DMS53 treated with DMSO at 0.1 percent for 48 hours (cell line): ENCODE measurements around the gene RBFOX2.
"Not testable (repeated sequence)": the region's sequence is repeated elsewhere in the genome, so short reads cannot be mapped to it uniquely, and the experiment has no call there.

Experiments
- DNase-seq: peaks from one replicate; lab custom pipeline; 2025; ENCODE audit not compliant: unreplicated experiment; lab: John Stamatoyannopoulos, UW

RBFOX2 gene, protein sequence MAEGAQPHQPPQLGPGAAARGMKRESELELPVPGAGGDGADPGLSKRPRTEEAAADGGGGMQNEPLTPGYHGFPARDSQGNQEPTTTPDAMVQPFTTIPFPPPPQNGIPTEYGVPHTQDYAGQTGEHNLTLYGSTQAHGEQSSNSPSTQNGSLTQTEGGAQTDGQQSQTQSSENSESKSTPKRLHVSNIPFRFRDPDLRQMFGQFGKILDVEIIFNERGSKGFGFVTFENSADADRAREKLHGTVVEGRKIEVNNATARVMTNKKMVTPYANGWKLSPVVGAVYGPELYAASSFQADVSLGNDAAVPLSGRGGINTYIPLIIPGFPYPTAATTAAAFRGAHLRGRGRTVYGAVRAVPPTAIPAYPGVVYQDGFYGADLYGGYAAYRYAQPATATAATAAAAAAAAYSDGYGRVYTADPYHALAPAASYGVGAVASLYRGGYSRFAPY

GRCh38 chr22:36028646-36029405, at the start of gene RBFOX2:
RBFOX2 (minus strand) TSS chr22:36028824; CDS start chr22:36028425, 399 bp downstream.
- DNase-seq = peak; percentile 43

DNA sequence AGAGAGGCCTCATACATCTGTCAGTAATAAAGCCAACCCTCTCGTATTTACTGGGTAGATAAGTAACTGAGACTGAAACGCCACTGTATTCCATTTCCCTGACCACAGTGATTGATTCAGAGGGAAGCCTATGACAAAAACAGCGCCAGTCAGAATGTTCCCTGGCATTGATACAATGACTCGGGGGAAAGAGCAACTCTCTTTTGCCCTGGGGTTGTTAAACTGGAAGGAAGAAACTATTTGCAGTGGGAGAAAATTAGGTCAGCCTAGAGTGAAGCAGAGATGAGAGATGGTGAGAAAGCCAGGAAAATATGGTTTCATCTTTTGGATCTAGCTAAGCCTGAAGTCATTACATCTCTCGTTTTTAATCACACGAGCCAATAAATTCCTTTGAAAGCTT, 48.6 kb upstream of the RBFOX2 start:
- no peak for DNase-seq

- DNase-seq = no peak
Measured at GRCh38 chr22:36075724-36076123, 47.1 kb upstream of the RBFOX2 start.

GRCh38 chr22:36075230-36075629, 46.6 kb upstream of the RBFOX2 start:
- DNase-seq = no peak

GRCh38 chr22:36073476-36073875, 44.9 kb upstream of the RBFOX2 start:
- DNase-seq = no peak

DNA sequence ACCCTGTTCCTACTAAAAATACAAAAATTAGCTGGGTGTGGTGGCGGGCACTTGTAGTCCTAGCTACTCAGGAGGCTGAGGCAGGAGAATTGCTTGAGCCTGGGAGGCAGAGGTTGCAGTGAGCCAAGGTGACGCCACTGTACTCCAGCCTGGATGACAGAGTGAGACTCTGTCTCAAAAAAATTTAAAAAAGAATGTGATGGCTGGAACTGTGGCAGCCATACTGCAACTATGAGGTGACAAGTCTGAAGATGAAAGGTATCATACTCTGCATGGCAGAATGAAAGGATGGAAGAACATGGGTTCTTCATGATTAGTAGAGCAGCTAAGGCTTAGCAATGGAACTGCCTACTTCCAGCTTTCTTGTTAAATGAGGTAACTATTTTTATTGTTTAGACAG, 42.0 kb upstream of the RBFOX2 start:
- not testable (repeated sequence) for DNase-seq

GRCh38 chr22:36069368-36069767, 40.7 kb upstream of the RBFOX2 start:
- no peak for DNase-seq

DNA sequence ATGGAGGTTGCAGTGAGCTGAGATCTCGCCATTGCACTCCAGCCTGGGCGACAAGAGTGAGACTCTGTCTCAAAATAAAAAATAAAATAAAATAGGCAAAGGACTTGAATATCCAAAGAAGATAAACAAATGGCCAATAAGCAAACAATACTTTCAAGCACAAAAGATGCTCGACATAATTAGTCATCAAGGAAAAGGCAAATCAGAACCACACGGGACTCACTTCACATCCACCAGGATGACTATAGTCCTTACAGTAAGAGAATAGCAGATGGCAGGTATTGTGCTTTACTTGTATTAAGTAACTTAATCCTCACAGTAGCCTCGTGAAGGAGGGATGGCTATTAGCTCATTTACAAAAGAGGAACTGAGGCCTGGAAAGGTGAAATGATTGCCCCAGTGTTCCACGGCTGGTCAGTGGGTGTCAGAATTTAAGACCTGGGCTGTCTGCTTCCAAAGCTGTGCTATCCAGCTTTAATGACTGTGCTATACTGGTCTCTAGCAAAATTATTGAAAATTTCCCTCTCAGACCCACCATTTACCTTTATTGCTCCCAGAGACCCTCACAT, 40.2 kb upstream of the RBFOX2 start:
- DNase-seq = no peak

DNA sequence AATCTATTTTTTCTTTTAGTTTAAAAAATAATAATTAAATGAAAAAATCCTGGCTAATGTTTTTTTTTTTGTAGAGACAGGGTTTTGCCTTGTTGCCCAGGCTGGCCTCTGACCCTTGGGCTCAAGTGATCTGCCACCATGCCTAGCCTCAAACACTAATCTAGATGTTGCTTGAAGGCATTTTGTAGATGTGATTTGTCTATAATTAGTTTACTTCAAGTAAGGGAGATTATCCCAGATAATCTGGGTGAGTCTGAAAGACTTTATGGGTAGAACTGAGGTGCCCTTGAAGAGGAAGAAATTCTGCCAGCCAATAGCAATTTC, 38.6 kb upstream of the RBFOX2 start:
- no peak for DNase-seq

GRCh38 chr22:36065775-36066544, 37.3 kb upstream of the RBFOX2 start:
- DNase-seq = peak; percentile 63

DNA sequence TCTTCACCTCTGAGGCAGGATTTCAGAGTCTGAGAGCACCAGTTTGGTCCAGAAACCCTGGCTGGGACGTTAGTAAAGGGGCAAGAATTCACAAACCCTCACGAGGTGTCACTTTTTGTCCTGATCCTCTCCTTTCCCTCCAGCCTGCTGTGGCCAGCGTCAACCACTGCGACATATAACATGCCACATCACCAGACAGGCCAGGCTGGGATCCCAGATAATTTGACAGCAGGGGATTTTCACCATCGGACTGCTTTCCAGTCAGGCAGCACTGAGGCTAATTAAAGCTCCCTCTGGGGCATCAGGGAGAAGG, 36.8 kb upstream of the RBFOX2 start:
- DNase-seq = no peak

GRCh38 chr22:36064358-36064757, 35.7 kb upstream of the RBFOX2 start:
- no peak for DNase-seq

DNA sequence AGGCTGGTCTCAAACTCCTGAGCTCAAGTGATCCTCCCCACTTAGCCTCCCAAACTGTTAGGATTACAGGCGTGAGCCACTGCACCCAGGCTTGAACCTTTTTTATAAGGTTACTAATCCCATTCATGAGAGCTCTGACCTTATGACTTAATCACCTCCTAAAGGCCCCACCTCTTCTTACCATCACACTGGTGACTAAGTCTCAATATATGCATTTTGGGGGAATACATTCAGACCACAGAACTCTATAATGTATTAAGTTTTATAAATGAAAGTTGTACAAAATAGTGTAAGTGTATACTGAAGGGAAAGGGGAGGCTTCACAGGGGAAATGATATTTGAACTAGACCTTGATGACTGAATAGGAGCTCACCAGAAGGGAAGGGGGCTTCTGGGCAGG, 28.4 kb upstream of the RBFOX2 start:
- no peak for DNase-seq

- no peak for DNase-seq
Measured at GRCh38 chr22:36055376-36056295, 27.0 kb upstream of the RBFOX2 start.

DNA sequence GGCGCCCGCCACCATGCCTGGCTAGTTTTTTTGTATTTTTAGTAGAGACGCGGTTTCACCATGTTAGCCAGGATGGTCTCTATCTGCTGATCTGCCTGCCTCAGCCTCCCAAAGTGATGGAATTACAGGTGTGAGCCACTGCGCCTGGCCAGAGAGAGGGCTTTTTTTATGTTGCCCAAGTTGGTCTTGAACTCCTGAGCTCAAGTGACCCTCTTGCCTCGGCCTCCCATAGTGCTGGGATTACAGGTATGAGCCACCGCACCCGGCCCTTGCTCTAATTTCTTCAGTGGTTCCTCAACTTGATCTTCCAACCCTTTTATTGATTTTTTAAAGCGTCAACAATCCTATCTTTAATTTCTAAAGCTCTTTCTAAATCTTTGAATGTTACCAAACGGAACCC, 25.8 kb upstream of the RBFOX2 start:
- not testable (repeated sequence) for DNase-seq

GRCh38 chr22:36053242-36054147, 24.9 kb upstream of the RBFOX2 start:
- DNase-seq = no peak

GRCh38 chr22:36052505-36052941, 23.9 kb upstream of the RBFOX2 start:
- DNase-seq = peak; percentile 18

DNA sequence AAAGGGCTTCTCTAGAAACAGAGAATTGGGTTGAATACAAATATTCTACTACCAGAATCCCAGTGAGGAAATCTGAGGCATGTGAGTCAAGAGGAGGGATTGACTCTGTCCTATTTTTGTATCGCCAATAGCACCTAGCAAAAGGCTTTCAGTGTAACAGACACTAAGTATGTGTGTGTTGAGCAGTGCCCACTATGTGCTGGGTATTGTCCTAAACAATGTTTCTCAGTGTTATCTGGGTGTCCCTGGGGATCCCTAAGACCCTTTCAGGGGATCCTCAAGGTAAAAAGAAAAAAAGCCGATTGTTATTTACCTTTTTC, 21.0 kb upstream of the RBFOX2 start:
- DNase-seq = no peak

- no peak for DNase-seq
Measured at GRCh38 chr22:36048911-36049677, 20.5 kb upstream of the RBFOX2 start.
